Activated T-cell treated with anti-CD3 and anti-CD28 coated beads for 24 hours (primary cell): ENCODE results near the gene ORAI2.
"Not testable (repeated sequence)": the region's sequence is repeated elsewhere in the genome, so short reads cannot be mapped to it uniquely, and the experiment has no call there.

Source experiments
- DNase-seq: peaks from one replicate; pipeline ENCODE4 v3.0.0-alpha.2; 2020; ENCODE audit warnings: low read depth

ORAI2 gene

DNA sequence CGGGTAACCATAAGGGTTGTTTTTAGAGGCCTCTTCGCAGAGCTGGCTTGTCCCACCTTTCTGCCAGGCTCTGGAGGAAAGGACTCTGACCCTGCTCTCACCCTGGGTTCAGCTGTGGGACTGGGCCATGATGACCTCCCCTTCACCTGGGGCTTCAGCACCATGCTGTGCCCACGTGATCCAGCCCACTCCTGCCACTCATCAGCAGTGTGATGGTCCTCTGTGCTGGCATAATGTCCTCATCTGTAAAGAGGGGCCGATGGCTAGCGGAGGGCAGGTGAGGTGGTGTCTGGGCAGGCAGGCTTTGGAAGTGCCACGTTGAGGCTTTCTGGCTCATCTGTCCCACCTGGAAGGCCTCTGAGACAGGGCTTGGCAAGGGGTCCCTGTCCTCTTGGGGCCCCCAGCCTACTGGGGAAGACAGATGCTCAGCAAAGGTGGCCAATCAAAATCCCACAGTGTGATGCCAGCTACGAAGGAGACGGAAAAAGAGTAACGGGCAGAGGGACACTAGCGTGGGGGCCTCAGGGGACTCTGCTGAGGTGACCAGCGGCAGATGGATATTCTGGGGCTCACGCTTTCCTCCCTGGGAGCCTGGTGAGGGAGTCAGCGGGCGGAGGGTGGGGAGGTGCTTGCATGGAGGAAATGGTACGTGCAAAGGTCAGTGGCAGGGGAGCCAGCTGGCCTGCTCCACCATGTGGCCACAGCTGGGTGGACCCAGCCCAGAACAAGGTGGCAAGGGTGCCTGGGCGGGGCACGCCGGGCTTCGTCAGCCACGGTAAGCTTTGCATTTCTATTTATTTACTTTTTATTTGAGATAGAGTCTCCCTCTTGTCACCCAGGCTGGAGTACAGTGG lies 36.8 kb downstream of the ORAI2 start:
- no peak for DNase-seq

DNA sequence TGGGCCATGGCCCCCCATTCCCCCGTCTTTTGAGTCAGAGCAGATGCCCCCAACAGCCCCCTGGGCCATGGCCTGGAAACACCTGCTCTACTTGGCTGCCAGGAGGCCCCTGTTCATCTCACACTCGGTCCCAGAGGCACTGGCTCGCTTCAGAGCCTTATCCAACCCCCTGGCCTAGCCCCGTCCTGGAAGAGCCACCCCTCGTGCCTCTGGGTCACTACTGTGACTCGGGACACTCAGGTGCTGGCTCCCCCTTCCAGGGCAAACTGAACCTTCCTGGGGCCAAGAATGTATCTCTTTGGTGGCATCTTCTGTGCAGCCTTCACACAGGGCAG lies 38.4 kb downstream of the ORAI2 start:
- DNase-seq, result no peak

DNA sequence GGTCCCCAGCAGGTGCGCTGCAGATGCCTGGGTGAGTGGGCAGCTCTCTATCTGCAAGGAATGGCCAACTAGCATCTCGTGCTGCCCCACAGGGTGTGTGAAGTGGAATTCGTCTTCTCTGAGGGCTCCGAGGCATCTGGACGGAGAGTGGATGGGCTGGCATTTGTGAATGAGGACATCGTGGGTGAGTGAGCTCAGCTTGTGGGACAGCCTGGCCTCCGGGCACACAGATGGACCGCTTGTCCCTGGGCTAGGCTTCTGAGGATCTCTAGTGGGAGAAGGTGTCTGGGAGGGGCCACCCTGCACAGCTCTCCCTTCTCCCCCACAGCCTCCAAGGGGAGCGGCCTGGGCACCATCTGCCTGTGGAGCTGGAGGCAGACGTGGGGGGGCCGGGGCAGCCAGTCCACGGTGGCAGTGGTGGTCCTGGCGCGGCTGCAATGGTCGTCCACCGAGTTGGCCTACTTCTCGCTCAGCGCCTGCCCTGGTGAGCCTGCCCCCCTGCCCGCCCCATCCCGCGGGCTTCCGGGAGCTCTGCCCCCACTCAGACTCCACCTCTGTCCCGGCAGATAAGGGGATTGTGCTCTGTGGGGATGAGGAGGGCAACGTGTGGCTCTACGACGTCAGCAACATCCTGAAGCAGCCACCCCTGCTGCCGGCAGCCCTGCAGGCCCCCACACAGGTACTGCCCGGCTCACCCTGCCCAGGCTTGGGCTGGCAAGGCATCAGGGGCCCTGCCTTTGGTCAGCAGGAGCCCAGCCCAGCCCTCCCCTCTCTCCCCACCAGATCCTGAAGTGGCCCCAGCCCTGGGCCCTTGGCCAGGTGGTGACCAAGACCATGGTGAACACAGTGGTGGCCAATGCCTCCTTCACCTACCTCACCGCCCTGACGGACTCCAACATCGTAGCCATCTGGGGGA lies 39.0 kb downstream of the ORAI2 start:
- DNase-seq, result no peak

DNA sequence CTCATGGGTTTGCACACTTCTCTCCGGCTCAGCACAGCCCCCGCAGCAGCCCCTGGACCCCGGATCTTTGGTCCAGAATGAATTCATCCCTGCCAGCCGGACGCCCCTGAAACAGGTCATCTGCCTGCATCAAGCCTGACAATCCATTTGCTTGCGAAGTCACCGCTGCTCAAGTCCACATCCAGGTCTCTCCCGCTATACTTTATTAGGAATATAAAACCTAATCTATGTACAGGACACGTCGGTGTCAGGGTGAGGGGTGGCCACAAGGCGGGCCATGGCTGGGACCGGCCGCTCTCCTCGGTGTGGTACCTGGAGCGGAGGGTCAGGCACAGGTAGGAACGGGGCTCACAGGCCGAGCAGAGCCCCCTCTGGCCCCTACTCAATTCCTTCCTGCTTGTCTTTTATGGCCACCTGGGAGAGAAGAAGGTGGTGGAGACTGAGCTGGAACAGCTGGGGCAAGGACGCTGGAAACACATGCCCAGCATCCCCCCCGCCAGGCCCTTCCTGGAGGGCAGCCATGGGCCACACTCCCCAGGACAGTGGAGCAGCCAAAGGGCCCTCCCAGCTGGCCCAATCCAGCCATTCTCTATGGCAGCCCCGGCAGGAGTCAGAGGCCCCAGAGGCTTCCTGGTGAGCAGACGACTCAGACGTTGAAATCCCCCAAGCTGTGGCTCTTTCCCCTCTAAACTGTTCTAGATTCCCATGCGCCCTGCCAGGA lies 40.1 kb downstream of the ORAI2 start:
- DNase-seq, result no peak

DNA sequence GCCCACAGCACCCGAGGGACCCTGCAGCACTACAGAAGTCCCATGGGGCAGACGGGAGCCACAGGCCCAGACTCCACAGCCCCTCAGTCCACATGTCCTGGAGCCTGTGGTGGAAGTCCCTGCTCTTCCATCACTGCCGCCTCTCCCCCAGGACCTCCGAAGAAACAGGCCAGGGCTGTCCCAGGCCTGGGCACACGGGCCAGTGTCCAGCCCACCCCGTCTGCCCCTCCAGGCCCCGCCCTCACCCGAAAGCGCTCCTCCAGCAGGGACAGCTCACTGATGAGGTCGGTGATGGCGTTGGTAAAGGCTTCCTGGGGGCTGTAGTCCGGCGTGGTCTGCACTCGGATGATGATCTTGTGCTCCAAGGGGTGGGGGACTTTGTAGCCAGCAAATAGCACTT lies 40.7 kb downstream of the ORAI2 start:
- DNase-seq, result not testable (repeated sequence)

DNA sequence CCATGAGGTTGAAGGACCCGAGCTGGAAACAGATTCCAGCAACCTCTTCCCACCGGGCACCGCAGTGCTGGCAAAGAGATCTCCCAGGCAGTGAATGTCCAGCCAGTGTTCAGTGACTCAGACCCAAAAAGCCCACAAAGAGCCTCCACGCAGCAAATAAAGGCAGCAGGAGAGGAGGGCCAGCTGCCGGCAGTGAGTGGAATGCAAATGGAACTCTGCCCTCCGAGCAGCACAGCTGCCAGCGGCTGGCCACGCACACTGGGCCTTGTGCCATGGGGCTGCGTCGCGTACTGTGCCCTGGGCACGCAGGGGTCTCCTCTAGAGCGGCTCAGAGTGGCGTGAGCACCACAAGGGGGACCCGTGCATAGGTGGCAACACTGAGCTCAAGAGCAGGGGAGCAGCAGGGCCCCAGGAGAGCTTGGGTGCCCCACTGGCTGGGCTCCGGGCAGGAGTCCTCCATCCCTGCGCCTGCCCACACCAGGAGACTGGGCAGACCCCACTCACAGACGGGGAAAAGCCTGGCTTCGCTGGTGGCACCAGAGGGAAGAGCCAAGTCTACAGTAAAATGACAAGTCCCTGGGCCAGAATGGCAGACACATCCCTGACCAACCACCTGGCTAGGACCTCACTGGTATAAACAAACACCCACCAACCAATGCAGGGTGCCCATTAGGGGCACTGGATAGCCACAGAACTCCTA lies 41.5 kb downstream of the ORAI2 start:
- not testable (repeated sequence) for DNase-seq

DNA sequence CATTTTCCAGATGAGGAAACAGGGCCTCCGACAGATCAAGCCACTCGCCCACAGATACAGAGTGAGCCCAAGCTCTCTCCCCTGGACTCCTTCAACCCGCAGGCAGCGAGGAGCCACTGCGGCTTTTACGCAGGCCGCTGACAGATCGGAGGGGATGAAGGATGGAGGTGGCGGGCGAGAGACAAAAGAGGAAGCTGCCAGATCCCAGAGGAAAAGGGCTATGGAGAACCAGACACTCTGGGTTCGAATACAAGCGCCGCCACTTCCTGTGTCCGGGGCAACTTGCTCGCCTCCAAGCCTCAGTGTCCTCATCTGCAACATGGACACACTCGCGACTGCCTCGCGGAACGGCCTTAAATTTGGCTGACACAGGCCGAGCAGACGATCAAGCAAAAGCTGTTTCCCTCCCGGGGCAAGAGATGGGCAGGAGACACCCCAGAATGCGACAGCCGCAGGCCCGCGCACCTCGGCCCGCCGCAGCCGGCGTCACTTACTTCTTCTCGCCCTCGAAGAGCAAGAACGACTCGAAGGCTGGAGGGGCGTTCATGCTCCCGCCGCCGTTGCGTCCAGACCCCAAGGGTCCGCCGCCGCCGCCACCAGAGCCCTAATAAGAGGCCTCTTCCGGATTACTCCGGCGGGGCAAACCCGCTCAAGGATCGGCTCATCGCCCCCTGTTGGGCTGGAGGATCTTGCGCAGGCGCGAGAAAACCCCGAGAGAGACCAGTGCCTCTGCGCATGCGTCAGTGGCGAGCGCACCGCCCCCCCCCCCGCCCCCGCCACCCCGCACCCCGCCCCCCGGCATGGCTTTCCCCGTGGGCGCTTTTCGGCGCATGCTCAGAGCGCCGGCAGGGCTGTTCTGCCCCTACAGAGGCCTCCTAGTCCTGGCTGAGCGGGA lies 45.2 kb downstream of the ORAI2 start, which contains the start of gene POLR2J:
POLR2J (minus strand) TSS at position 609 of the 895 bp plus-strand sequence; CDS start at position 547, 62 bp downstream.
- peak; percentile 86 for DNase-seq

DNA sequence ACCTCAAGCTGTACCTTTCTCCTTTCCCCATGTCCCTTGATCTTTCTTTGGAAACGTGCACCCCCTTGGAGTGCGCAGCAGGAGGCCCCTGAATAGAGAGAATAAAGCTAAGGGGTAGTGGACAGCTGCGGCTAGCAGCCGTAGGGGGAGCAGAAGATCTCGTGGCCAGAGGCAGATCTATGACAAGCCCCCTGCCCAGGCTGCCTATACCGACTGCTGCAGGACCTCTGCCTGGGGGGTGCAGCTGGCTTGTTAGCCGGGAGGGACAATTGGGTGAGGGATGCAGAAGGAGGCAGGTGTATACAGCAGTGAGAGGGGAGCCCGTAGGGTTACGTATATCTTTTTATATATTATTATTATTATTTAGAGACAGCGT lies 45.8 kb downstream of the ORAI2 start:
- DNase-seq, result not testable (repeated sequence)

DNA sequence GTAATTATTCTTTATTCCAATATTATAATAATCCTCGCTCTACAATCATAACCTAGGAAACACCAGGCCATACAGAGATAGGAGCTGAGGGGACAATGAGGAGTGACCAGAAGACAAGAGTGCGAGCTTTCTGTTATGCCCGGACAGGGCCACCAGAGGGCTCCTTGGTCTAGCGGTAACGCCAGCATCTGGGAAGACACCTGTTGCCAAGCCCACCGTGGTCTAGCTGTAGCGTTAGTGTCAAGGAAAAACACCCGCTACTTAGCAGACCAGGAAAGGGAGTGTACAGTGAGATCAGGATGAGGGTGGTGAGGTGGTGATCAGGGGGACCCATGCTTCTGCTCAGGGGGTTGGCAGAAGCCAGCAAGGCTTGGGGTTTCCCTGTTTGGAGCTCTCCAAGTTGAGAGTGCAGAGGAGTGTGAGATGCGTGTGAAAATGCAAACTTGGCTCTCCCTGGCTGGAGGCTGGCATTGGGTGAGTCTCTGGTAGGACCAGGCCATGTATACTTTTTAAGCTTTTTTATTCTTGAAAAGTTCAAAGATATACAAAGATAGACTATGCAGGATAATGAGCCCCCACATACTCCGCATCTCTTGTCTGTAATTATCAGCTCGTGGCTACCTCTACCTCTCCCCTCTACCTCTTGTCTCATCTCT lies 46.7 kb downstream of the ORAI2 start:
- DNase-seq, result not testable (repeated sequence)

DNA sequence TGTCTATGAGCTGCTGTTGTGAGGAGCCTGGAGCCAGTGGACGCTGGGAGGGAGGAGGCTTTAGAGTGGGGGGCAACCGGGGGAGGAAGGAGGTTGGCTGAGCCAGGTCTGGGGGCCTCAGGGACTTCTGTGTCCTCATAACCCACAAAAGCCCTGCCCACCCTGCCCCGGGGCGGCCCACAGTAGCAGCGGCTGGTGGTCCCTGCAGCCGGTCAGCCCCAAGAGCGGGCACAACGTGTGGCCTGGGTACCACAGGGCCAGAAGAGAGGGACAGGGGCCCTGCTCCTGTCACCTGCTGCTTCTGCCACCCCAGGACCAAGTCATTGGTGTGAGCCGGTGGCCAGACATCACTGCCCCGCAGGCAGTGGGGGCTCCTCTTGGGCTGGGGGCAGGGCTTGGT lies 48.6 kb downstream of the ORAI2 start:
- not testable (repeated sequence) for DNase-seq

DNA sequence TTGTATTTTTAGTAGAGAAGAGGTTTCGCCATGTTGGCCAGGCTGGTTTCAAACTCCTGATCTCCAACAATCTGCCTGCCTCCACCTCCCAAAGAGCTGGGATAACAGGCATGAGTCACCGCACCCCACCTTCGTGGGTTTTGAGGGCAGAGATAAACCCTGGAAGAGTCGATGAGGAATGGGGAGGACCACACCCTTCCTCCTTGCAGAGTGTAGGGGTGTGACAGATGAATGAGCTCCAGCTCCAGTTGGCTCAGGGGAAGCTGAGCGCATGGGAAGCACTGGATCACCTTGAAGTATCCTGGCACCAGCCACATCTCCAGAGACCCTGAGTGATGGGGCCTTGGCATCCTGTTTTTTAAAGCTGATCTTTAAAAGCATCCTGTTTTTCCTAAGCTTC lies 50.9 kb downstream of the ORAI2 start:
- DNase-seq, result not testable (repeated sequence)

DNA sequence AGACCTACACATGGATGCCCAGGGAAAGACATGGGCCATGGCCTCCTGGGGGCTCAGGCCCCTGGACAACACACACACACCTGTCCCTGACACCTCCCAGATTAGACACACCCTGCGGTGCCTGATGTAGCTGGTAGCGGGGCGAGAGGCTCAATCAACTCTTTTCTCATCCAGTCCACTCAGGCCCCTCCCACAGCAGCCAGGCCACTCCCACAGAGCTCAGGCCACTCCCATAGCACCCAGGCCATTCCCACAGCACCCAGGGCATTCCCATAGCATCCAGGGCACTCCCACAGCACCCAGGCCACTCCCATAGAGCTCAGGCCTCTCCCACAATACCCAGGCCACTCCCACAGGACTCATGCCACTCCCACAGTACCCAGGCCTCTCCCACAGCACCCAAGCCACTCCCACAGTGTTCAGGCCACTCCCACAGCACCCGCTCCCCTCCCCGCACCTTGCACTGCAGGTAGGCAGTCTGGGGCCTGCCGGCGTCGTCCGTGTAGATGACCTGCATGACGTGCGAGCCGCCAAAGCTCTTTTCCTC lies 57.2 kb downstream of the ORAI2 start:
- peak; percentile 51 for DNase-seq

DNA sequence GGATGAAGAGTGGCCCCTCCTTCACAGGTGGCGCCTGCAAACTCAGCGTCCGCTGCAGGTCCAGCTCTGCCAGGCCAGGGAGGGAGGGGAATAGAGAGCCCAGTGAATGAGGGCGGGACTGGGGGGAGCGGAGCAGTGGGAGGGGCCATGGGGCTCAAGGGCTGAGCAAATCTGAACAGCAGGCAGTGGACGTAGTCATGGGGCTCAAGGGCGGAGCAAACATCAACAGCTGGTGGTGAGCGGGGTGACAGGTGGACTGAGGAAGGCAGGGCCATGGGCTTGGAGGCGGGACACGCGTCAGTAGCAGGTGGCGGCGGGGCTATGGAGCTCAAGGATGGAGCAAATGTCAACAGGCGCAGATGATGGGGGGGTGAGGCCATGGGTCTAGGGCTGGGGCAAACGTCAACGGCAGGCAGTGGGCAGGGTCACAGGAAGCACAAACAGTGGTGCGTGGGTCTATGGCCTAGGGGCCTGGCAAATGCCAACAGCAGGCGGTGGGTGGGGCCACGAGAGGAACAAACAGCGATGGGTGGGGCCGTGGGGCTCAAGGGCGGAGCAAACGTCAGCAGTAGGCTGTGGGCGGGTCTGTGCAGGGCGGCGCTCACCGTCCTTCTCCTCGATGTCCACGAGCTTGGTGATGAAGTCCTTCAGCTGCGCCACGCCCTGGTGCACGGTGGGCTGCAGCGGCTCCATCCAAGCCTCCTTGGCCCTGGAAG lies 60.0 kb downstream of the ORAI2 start:
- not testable (repeated sequence) for DNase-seq

DNA sequence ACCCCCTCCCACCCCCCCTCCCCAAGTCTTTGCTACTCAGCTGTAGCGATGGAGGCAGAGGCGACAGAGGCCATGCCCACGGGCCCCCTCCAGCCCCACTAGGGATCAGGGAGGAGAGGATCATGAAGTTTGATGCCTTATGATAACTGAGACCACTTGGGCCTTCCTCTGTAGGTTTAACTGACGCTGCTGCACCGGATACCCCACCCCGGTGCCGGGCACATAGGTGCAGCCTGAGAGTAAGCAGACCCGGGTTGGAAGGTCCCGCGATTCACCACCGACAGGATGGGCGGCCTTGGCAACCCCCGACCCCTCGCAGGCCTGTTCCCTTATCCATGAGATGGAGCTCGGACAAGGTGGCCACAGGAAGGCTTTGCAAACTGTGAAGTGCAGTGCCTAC lies 60.7 kb downstream of the ORAI2 start:
- DNase-seq, result not testable (repeated sequence)

DNA sequence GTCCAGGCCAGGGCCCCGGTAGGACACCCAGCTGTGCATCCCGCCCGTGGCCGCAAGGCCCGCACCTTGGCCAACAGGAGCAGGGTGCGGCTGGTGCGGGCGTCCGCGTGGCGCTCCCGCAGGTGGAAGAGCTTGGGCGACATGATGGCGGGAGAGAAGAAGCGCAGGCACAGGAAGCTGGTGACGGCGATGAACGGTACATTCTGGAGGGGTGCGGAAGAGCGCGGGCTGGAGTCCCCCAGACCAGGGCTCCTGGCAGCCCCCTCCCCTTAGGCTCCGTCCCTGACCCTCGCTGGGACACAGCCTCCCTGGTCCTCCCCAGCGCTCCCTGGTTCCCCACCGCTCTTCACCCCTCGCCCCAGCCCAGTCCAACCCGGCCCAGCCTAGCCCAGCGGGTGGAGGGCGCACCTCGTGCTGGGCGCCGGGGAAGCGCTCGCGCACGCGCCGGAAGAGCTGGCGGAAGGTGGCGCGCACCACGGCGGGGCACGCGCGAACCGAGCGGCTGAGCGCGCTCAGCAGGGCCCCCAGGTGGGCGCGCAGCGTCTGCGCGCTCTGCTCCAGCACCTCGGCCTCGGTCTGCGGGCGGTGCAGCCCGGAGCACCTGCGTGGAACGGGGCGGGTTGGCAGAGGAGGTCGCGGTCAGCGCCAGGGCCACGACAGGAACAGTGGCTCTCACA lies 61.2 kb downstream of the ORAI2 start:
- DNase-seq, result not testable (repeated sequence)

DNA sequence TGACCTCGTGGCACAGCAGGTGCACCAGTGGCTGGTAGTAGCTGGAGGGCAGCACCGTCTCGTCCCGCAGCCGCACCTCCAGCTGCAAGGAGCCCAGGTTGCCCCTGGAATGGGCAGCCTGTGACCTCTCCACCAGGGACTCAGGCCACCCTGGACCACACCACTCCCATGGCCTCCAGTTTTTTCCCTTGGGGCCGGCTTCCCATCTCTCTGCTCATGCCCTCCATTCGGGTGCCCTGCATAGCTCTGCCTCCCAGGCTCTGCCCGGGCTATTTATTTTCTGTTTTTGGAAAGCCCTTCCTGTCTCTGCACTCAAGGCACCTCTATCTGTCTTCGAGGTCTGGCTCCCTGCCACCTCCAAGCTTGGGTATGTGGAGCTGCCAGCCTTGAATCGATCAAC lies 63.5 kb downstream of the ORAI2 start:
- not testable (repeated sequence) for DNase-seq

DNA sequence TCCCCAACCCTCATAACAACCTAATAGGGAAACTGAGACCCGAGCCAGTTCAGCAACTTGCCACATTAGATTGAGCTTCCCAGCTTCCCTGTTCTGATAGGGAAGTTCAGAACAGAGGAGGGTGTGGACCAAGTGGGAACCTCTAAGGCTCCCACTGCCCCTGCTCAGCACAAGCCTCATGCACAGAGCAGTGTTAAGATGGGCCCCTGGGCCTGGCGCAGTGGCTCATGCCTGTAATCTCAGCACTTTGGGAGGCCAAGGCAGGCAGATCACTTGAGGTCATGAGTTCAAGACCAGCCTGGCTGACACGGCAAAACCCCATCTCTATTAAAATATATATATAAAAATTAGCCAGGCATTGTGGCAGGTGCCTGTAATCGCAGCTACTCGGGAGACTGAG lies 63.9 kb downstream of the ORAI2 start:
- not testable (repeated sequence) for DNase-seq

DNA sequence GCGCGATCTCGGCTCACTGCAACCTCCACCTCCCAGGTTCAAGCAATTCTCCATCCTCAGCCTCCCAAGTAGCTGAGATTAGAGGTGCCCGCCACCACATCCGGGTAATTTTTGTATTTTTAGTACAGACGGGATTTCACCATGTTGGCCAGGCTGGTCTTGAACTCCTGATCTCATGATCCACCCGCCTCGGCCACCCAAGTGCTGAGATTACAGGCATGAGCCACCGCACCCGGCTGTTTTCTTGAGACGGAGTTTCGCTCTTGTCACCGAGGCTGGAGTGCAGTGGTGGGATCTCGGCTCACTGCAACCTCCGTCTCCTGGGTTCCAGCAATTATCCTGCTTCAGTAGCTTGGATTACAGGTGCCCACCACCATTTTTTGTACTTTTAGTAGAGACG lies 64.9 kb downstream of the ORAI2 start:
- not testable (repeated sequence) for DNase-seq
